ENCODE data around the gene SKIL.
"Not testable (repeated sequence)": the region's sequence is repeated elsewhere in the genome, so short reads cannot be mapped to it uniquely, and the experiment has no call there.

SKIL gene, protein sequence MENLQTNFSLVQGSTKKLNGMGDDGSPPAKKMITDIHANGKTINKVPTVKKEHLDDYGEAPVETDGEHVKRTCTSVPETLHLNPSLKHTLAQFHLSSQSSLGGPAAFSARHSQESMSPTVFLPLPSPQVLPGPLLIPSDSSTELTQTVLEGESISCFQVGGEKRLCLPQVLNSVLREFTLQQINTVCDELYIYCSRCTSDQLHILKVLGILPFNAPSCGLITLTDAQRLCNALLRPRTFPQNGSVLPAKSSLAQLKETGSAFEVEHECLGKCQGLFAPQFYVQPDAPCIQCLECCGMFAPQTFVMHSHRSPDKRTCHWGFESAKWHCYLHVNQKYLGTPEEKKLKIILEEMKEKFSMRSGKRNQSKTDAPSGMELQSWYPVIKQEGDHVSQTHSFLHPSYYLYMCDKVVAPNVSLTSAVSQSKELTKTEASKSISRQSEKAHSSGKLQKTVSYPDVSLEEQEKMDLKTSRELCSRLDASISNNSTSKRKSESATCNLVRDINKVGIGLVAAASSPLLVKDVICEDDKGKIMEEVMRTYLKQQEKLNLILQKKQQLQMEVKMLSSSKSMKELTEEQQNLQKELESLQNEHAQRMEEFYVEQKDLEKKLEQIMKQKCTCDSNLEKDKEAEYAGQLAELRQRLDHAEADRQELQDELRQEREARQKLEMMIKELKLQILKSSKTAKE

DNA sequence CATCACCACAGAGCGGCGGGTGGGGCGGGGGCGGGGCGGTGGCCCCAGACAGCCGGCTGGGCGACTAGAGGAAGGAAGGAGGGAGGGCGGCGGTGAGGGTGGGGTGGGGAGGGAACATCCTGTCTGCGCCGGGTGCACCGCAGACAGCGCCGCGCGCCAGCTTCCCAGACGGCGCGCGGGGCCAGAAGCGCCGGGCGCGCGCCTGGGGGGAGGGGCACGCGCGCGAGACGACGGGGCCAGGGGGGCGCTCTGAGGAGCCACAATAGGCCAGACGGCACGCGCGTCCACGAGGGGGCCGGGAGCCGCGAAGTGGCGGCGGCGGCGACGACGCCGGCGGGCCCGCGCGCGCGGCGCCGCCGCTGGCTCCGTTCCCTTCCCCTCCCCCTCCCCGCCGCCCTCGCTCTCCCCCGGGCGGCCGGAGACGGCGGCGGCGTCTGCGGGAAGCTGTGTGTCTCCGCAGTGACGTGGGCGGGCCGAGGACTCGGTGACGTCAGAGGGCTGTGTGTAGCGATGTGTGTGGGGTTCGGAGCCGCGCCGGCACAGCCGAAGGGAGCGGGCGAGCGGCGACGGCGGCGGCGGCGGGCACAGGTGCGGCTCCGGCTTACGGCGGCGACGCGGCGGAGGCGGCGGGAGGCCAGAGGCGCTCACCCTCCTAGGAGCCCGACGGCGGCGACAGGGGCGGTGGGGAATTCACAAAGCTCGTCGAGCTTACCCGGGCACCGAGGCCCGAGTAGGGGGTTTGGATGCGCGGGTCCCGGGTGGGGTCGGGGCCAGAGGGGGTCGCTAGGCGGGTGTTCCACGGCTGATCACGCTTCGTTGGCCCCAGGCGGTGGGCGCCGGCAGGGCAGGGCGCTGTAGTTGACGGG lies at the start of gene SKIL:
TSS of gene SKIL (plus strand) at position 540 of the 866 bp plus-strand sequence. CDS start 2,617 bp downstream, outside the sequence.
- peak; percentile 98 for DNase-seq

DNA sequence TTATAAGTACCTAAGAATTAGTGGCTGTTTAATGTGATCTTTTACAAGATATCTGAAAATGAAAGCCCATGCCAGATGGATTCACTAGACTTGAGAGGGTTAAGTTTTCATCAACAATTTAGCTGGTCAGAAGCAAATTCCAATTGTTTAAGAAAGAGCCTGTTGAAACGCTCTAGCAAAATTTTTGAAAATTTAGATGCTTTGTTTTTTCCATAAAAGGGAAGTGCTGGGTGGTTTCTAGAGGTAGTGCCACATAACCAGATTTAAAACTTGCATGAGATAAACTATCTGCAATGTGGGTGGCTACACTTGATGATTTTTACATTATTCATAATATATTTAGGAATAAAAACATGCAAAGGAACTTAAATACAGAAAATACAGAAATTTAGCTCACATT lies 48.5 kb upstream of the SKIL start:
- no peak for DNase-seq

DNA sequence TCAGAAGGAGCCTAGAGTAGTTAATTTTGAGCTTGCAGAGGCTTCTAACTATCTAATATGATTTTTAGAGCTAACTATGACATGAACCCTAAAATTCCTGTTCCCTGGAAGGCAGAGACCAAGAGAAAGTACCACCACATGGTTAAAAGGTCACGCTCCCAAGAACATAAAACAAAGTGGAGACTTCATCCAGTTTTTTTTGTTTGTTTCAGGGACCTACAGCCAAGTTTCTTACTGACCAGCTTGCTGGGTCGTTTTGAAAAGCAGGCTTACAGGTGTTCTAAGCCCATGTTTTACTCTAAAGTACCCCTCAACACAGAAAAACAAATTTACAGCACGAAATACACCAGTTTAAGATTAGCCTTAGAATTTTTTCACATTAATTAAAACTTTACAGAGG lies 39.6 kb upstream of the SKIL start:
- DNase-seq, result no peak

DNA sequence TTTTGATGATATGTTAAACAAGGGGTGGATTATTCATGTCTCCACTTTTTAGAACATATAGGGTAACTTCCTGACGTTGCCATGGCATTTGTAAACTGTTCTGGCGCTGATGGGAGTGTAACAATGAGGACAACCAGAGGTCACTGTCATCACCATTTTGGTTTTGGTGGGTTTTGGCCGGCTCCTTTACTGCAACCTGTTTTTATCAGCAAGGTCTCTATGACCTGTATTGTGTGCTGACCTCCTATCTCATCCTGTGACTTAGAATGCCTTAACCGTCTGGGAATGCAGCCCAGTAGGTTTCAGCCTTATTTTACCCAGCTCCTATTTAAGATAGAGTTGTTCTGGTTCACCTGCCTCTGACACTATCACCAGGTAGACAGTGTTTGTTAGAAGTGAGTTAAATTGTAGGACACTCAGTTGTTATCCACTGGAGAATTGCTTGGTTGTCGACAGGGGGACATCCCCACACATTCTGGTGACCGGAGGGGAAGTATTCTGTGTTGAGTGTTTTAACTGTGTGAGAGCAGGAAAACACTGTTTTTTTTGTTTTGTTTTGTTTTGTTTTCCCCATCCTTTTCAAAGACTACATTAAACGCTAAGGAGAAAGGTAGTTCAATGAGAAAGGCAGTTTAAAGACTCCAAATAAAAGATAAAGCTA lies 36.9 kb upstream of the SKIL start:
- DNase-seq, result no peak

DNA sequence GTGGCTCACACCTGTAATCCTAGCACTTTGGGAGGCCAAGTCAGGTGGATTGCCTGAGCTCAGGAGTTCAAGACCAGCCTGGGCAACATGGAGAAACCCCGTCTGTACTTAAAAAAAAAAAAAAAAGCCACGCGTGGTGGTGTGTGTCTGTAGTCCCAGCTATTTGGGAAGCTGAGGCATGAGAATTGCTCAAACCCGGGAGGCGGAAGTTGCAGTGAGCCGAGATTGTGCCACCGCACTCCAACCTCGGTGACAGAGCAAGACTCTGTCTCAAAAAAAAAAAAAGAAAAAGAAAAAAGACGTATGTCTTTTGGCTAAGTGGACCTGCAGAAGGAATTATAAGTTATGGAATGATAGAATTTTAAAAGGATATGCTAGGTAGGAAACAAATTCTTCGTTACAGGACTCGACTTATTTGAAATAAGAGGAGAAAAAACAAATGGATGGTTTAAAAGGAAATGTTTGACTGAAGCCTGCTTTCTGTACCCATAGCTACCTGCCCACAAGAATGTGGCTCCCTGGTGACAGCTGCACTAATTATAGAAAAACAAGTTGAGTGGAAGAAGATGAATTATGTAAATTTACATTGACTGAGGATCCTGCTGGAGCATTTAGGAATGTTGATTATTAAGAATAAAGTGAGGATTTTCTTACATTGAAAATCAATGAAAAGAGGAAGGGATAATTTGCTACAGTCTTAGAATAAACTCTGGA lies 36.0 kb upstream of the SKIL start:
- DNase-seq, result no peak

DNA sequence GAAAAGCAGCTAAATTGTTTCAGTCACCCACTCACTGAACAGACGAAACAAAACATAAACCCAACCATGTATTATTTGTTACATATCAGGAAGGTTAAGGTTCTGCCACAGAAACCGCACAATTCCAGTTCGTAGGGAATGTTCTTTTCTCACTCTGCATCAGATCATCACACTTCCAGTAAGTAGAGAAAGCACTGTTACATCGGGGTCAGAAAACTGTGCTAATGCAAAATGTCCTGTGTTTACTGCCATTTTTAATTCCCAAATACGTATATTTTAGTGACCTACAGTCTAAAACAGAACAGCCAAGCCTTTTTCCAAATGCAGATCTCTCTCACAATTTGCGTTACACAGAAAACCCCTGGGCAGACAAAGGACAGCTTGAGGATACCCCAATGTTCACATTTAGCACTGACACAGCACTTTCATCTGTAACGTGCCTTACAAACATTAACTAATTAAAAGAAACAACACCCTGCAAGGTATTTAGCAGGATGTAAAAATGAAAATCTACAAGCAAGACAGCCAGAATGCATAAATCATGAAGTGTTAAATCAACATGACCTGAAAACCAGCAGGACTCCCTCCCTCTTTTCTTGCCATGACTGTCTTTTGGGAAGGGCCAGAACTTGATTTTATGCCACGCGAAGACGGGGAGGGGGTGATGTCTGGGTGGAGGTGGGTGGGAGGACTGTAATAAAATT lies 34.8 kb upstream of the SKIL start:
- DNase-seq, result no peak

DNA sequence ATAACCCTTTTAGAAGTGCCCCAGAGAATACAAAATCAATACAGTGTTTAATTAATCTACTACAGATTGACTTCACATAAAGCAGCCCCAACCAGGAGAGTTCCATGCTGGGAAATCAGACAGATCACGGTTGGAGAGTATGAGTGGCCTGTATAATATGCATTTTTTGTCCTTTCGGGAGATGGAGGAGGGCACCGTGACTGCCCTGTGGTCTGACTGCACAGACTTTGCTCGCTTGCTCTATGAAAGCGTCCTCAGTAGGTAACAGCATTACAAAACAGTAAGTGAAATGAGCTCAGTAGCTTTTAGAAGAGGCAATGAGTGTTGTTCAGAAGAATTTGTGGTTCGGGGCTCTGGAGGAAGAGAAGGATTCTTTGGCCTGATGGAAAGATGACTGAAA lies 34.2 kb upstream of the SKIL start:
- DNase-seq, result no peak

DNA sequence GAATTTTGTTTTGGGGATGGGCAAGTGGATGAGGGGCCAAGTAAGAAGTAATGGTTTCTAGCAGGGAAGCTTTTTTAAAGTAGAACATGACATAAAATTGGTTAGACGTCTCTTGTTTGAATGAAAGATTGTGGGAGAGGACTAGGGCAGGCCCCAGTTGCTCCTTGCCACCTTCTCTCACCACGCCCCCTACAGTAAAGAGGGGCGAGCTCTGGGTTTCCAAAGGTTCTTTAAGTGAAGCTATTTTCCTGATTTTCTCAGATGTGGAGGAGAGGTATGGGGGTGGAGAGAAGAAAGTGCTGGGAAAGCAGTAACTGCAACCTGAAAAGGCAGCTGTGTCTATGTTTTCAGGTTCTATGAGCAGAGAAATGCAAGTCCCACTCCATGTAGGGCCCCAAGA lies 32.6 kb upstream of the SKIL start:
- no peak for DNase-seq

DNA sequence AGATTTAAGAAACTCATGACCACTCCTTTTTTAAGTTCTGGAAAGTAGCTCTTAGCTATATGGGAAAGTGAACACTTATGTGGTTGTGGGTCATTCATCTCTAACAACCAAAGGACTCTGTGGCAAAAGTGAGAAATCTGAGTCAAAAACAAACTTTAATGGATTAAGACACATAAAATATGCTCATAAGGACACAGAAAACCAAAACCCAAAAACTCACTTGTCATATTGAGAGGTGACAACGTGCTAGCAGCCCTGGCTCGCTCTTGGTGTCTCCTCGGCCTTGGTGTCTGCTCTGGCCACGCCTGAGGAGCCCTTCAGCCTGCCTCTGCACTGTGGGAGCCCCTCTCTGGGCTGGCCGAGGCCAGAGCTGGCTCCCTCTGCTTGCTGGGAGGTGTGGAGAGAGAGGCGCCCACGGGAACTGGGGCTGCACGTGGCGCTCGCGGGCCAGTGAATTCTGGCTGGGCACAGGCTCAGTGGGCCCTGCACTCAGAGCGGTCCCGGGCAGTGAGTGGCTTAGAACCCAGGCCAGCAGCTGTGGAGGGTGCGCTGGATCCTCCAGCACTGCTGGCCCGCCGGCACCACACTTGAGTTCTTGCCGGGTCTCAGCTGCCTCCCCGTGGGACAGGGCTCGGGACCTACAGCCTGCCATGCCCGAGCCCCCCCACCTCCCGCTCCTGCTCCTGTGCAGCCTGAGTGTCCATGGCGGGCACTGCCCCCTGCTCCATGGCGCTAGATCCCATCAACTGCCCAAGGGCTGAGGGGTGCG lies 30.3 kb upstream of the SKIL start:
- no peak for DNase-seq

DNA sequence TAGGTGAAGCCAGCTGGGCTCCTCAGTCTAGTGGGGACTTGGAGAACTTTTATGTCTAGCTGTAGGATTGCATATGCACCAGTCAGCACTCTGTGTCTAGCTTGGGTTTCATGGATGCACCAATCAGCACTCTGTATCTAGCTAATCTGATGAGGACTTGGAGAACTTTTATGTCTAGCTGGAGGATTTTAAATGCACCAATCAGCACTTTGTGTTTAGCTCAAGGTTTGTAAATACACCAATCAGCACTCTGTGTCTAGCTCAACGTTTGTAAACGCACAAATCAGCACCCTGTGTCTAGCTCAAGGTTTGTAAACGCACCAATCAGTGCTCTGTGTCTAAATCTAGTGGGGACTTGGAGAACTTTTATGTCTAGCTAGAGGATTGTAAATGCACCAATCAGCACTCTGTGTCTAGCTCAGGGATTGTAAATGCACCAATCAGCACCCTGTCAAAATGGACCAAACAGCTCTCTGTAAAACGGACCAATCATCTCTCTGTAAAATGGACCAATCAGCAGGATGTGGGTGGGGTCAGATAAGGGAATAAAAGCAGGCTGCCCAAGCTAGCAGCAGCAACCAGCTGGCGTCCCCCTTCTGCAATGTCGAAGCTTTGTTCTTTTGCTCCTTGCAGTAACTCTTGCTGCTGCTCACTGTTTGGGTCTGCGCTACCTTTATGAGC lies 29.5 kb upstream of the SKIL start:
- DNase-seq, result not testable (repeated sequence)

DNA sequence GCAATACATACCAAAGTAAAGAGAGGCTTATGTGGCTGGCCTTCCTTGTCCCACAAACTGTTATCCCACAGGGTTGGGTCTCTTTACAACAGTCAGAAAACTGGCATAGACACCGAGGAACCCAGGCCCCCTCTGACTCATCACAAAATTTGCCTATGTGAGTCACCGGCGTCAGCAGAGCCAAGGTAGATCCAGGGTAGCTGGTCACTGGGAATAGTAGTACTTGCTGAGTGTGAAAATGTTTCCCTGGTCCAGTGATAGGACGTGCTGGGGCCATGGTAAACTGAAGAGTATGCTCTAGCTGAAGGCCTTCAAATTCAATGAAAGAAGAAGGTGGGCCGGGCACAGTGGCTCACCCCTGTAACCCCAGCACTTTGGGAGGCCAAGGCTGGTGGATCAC lies 27.1 kb upstream of the SKIL start:
- DNase-seq, result no peak

DNA sequence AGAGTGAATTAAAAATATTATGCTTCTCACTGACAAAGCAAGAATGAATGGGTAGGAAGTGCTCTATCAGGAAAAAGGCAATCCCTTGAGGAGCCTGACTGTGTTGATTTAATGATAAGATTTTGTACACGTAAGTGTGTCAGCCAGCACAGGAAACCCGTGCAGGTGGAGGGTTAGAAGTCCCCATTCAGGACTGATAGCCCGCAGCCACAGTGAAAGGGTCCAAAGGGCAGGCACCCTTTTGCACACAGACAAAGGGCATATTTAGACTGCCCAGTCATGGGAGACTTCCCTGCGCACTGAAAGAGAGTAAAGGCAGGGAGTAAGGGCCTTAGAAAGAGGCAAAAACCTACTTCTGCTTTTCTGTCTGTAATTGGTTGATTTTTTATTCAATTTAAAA lies 26.4 kb upstream of the SKIL start:
- DNase-seq, result no peak

DNA sequence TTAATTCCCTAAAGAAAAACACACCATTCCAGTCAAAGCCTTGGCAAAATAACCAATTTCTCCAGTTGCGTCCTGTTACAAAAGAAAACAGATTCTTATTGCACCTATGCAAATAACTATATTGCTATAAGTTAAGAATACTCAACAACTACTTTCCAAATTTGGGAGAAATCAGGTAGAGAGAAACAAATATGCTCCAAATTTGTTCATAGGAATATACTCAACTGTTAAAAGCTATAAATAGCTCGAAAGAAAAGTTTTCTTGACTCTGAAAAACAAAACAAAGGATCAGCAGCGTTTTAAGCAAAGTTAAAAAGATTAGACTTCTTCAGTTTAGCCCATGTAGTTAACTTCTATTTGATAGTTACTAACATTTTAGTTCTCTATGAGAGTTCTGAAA lies 20.1 kb upstream of the SKIL start:
- DNase-seq, result no peak

DNA sequence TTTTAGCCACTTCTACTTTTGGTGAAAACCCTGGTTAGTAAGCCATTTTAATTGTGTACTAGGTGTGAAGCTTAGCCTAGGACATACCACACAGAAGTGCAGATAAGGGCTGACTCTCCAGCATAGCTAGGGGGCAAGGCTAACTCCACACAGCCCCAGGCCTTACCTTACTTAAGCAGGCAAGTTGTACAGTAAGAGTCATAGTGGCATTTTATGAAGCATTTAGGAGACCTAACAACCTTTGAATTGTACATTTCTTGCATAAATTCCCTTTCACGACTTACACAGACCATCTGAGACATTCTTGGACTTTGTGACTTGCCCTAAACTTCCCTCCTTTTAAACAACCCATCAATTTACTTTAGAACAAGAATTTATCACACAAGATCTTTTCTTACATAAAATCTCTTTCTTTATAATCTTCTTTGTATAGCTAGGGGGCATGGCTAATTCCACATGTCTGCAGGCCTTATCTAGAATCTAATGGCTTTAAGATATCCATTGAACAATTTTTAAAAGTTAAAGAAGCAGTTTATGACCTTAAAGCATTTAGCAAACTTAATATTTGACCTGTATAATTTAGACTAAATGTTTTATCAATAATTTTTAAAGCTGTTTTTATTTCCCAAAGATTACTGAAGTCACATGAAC lies 18.7 kb upstream of the SKIL start:
- no peak for DNase-seq

DNA sequence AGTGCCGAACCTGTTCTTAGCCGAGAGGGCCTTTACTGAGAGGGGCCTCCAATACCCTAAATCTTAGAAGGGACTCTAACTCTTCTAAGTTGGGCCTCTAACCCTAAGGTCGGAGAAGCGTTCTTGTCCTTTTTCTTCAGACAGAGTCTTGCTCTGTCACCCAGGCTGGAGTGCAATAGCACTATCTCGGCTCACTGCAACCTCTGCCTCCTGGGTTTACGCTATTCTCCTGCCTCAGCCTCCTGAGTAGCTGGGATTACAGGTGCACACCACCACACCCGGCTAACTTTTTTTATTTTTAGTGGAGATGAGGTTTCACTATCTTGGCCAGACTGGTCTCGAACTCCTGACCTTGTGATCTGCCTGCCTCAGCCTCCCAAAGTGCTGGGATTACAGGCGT lies 15.2 kb upstream of the SKIL start:
- not testable (repeated sequence) for DNase-seq

DNA sequence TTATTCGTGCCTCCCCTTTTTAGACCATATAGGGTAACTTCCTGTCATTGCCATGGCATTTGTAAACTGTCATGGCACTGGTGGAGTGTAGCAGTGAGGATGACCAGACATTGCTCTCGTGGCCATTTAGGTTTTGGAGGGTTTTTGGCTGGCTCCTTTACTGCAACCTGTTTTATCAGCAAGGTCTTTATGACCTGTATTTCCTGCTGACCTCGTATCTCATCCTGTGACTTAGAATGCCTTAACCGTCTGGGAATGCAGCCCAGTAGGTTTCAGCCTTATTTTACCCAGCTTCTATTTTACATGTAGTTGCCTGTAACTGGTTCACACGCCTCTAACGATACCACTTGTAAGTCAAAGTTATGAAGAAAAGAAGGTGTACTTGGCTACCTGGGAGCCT lies 13.7 kb upstream of the SKIL start:
- DNase-seq, result not testable (repeated sequence)

DNA sequence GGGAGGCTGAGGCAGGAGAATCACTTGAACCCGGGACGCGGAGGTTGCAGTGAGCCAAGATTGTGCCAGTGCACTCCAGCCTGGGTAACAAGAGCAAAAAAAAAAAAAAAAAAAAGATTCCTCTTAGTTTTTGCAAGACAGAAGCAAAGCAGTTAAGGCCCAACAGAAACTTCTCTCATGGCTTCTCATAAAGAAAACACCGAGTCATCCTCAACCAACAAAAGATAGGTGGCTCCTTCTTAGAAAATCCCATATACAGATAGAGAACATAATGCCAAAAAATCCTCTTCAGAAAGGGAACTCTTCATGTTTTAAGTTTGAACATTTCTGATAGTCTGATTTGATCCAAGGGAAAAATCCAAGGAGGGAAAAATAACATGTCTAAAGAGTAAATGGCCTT lies 12.5 kb upstream of the SKIL start:
- no peak for DNase-seq

DNA sequence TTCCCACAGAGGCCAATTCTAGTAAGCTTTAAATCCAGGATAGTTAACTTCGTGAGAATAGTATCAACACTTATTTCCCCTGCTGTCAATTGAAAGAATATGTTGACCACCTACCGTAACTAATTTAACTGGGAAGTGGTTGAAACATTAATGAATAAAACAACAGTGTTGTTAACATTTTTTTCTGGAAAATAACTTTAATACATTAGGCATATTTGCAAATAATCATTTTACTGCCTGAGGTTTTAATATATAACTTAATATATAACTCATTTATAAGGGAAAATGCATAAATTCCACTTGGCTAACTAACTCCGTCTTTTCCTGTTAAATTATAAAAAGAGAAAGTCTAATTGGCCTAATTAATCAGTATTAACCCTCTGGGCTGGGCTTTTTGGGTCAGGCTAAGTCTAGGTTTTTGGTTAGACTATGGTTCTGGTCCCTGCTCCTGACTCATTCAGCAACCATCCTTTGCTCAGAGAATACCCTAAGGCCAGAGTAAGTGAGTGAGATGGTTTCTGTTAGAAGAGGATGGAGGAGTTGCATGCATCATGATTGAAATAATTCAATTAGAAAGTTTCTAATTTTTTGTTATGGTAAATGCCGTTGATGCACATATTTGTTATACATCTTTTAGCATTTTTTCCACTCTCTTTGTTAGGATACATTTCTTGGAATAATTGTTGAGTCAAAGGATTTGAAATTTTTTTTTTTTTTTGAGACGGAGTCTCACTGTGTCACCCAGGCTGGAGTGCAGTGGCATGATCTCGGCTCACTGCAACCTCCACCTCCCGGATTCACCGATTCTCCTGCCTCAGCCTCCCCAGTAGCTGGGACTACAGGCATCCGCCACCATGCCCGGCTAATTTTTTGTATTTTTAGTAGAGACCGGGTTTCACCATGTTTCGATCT lies 10.8 kb upstream of the SKIL start:
- DNase-seq, result no peak

Data from CD4-positive, alpha-beta T cell treated with Interleukin-21 for 1 hour (primary cell).